ENCODE results near the gene PRKAR2B. TPM values are rescaled to one million over a fixed set of nuclear protein-coding genes. Genes with fewer than 3 reads are reported as not detected.
"Not testable (repeated sequence)": the region's sequence is repeated elsewhere in the genome, so short reads cannot be mapped to it uniquely, and the experiment has no call there.

PRKAR2B gene
- total RNA-seq, 2 experiments from 2014 or later, result 0.35 to 0.50 TPM

DNA sequence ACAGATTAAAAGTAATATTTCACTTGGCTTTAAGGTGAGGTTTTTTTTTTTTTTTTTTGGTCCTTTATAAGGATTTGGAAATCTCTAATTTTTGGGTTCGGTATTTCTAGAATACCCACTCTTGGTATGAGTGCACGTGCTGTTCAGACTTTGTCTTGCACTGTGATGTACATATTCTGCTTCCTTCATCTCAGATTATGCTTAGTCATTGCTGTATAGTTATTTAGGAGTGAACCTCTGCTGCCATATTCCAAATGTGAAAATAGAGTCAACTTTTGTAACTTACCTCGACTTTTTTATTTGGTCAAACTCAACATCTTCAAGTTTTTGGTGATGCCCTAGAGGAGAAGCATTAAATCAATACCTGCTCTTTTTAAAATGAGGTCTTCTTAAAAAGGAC lies 84.2 kb downstream of the PRKAR2B start:
- Mint-ChIP-seq H3K27ac (no peak overlapping the region), H3K27me3 (peaks cover 2% of the 10 kb centered on the region), H3K36me3 (ENCODE audit: low read depth) (no peaks in the 10 kb centered on the region), H3K4me3 (no peak overlapping the region), H3K4me1 (peaks cover 21% of the 10 kb centered on the region), H3K9me3 (no peaks in the 10 kb centered on the region)
- DNase-seq, result no peak
- ChIA-PET POLR2A (no interaction called here), CTCF (no interaction called here)

DNA sequence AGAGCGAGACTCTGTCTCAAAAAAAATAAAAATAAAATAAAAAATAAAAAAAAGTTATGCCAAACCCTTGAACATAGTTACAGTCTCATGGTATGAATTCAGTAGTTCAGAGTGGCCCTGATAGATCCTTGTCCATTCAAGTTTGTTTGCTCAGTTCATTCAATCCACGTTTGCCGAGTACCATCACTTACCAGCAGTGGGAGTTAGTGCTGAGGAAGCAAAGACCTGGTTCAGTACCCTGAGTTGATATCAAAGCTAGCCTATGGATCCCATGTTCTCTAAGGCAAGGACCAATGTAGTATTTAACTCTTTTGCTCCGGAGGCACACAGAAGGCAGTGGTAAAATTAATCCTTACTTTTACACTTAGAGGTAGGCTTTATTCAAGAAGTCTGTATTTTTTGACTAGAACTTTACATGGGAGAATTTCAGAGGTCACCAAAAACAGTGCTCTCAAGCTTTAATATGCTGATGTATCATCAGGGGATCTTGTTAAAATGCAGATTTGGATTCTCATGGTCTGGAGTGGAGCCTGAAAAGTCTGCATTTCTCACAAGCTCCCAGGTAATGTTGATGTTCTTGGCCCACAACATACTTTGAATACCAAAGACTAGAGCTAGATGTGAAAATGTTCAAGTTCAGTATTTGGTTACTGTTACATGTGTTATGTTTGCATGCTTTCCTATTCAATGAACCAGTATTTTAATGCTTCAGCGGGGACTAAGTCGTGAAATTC lies 86.1 kb downstream of the PRKAR2B start:
- CTCF ChIA-PET, result interaction anchor here (2.4 to 3.5 kb wide), 2 partner anchors 8 to 17 kb away, joined by 6 to 17 read pairs; no protein-coding TSS in a partner anchor
- DNase-seq, result no peak
- Mint-ChIP-seq H3K4me1 (peaks cover 13% of the 10 kb centered on the region), H3K9me3 (no peaks in the 10 kb centered on the region), H3K4me3 (no peak overlapping the region), H3K36me3 (ENCODE audit: low read depth) (no peaks in the 10 kb centered on the region), H3K27me3 (peaks cover 8% of the 10 kb centered on the region), H3K27ac (no peak overlapping the region)
- POLR2A ChIA-PET, result interaction anchor here (1.9 kb wide), 1 partner anchor 22 kb away, joined by 4 read pairs; no protein-coding TSS in a partner anchor

DNA sequence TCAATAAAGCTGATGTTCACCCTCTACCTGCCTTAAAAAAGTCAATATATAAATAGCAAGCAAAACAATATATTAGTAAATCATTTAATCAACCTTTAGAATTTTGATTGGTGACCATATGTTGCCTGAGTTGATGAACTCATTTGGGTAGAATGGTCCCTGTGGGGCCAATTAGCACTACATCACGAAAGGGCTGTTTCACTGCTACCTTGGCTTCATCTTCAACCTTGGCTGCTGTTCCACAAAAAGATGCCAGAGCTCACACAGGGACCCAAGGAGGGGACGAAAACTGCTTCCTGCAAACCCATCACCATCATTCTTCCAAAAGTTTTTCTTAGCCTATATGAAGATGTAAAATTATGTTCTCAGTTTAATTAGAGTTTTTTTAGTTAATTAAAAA lies 88.9 kb downstream of the PRKAR2B start:
- no peaks in the 10 kb centered on the region for H3K36me3 Mint-ChIP-seq (ENCODE audit: low read depth)

DNA sequence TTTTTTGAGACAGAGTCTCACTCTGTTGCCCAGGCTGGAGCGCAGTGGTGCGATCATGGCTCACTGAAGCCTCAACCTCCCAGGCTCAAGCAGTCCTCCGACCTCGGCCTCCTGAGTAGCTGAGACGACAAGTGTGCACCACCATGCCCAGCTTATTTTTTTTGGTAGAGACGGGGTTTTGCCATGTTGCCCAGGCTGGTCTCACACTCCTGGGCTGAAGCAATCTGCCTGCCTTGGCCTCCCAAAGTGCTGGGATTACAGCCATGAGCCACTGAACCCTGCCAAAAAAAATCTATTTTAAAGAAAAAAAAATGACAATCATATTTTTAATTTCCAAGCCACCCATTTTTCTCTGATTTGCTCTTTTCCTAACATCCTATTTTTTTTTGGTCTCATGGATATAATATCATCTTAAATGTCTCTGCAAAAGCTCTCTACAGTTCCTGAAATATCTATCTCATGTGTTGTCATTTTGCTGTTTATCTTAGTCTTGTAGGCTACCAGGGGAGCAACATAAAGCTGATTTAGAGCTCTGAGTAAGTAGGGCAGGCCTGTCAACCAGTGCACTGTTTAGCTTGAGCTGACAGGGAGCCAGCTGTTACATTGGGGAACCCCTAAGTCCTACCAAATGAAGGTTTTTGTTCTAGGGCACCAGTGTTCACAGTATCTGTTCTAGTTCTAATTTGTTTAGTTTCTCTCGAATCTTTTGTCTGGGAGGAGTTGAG lies 94.4 kb downstream of the PRKAR2B start:
- no peaks in the 10 kb centered on the region for H3K4me1 Mint-ChIP-seq
- POLR2A ChIA-PET, result interaction anchor here (1.0 kb wide), 1 partner anchor 10 kb away, joined by 3 read pairs; no protein-coding TSS in a partner anchor

More for the DNA sequence above, 88.9 kb downstream of the PRKAR2B start:
- H3K27ac Mint-ChIP-seq, result no peak overlapping the region
- H3K4me3 Mint-ChIP-seq, result no peak overlapping the region
- no peak for DNase-seq
- CTCF ChIA-PET, result interaction anchor here (1.3 to 3.5 kb wide), 3 partner anchors 11 to 17 kb away, joined by 4 to 17 read pairs (median 6); no protein-coding TSS in a partner anchor
- POLR2A ChIA-PET, result no interaction called here
- no peaks in the 10 kb centered on the region for H3K4me1 Mint-ChIP-seq
- no peaks in the 10 kb centered on the region for H3K9me3 Mint-ChIP-seq
- H3K27me3 Mint-ChIP-seq, result peaks cover 15% of the 10 kb centered on the region

DNA sequence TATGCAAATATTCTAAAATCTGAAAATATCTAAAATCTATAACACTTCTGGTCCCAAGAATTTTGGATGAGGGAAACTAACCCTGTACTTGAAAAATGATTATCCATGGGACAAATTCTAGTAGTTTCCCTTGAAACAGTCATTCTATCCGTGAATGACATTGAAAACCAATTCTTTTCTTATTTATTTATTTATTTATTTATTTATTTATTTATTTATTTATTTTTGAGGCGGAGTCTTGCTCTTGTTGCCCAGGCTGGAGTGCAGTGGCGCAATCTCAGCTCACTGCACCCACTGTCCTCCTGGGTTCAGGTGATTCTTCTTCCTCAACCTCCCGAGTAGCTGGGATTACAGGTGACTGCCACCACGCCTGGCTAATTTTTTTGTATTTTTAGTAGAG lies 99.4 kb downstream of the PRKAR2B start:
- H3K36me3 Mint-ChIP-seq (ENCODE audit: low read depth); DNase-seq; POLR2A ChIA-PET; H3K4me3 Mint-ChIP-seq; H3K4me1 Mint-ChIP-seq; H3K27ac Mint-ChIP-seq; H3K9me3 Mint-ChIP-seq; H3K27me3 Mint-ChIP-seq: not testable (repeated sequence)
- CTCF ChIA-PET, result interaction anchor here (0.7 kb wide), 1 partner anchor 9 kb away, joined by 3 read pairs; no protein-coding TSS in a partner anchor

More for the DNA sequence above, 94.4 kb downstream of the PRKAR2B start:
- Mint-ChIP-seq H3K4me3 (no peak overlapping the region), H3K27me3 (peaks cover 18% of the 10 kb centered on the region), H3K27ac (no peak overlapping the region), H3K36me3 (ENCODE audit: low read depth) (no peaks in the 10 kb centered on the region), H3K9me3 (no peaks in the 10 kb centered on the region)
- DNase-seq, result no peak
- CTCF ChIA-PET, result interaction anchor here (0.9 to 1.4 kb wide), 2 partner anchors 10 to 11 kb away, joined by 3 to 4 read pairs; no protein-coding TSS in a partner anchor

DNA sequence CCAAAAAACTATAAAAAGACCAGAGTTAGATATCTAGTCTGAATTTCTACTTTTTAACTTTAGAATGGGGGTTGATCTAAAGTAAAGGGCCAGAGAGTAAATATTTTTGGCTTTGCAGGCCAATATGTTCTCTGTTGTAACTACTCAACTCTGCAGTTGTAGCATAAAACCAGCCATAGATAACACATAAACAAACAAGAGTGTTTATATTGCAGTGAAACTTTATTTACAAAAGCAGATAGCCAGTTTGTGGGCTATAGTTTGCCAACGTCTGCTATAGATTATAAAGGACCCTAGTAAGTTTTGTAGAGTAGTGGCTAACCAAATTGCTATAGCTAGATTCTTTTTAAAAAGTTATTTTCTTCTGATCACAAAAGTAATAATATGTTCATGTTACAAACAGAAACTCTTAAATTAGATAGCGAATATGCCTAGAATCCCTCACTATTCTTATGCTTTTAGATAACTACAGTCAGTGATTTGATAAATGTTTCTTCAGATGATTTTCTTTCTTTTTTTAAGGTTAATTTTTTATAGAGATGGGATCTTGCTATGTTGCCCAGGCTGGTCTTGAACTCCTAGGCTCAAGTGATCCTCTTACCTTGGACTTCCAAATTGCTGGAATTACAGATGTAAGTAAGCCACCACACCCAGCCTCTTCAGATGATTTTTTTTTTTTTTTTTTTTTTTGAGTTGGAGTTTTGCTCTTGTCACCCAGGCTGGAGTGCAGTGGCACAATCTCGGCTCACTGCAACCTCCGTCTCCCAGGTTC lies 100.7 kb downstream of the PRKAR2B start:
- Mint-ChIP-seq H3K36me3 (ENCODE audit: low read depth) (no peaks in the 10 kb centered on the region), H3K27me3 (no peaks in the 10 kb centered on the region), H3K9me3 (no peaks in the 10 kb centered on the region), H3K4me3 (no peak overlapping the region), H3K4me1 (peaks cover 2% of the 10 kb centered on the region), H3K27ac (no peak overlapping the region)
- CTCF ChIA-PET, result interaction anchor here (0.7 kb wide), 1 partner anchor 26 kb away, joined by 3 read pairs; no protein-coding TSS in a partner anchor
- POLR2A ChIA-PET, result no interaction called here
- no peak for DNase-seq

DNA sequence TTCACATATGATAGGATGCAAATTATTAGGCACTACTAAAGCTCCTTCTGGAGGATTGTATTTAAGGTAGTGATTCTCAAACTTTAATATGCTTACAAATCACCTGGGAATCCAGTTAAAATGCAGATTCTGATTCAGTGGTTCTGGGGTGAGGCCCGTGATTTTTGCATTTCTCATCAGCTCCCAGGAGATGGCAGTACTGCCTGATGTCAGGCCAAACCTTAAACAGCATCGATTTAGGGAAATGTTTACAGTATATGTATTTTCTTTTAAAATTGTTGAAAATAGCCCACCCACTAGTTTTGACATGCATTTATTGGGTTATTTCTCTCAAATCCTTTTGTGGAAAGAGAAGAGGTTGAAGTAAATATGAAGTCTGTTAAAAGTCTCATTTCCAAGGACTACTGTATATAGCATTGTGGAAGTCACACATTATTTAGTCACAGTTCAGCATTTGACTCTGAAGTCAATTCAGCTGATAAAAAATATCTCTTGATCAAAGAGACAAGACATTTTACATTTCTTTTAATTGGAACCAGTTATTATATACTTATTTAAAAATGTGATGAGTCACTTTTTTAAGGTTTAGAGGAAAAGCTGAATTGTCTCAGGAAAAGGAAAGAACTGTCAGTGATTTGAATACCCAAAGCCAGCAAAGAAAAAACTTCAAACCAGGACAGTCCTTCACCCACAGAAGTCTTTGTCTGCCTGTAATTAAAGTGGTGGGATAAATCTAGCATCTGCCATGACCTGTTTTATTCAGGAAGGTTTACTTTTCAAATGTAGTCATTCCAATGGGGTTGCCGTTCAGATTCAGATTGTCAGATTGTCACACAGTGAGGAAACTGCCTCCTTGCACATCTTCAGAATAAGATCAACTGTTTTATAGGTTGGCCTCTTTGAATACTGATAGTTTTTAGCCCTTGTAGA lies 103.2 kb downstream of the PRKAR2B start:
- peak; percentile 37 for DNase-seq
- H3K9me3 Mint-ChIP-seq, result no peaks in the 10 kb centered on the region
- H3K27me3 Mint-ChIP-seq, result no peaks in the 10 kb centered on the region
- H3K4me3 Mint-ChIP-seq, result no peak overlapping the region
- ChIA-PET CTCF (interaction anchor here (0.6 to 6.3 kb wide), 18 partner anchors 9 to 596 kb away, joined by 3 to 45 read pairs (median 4); partner anchors contain the start of gene HBP1), POLR2A (interaction anchor here (0.6 to 2.7 kb wide), 3 partner anchors 9 to 411 kb away, joined by 3 to 9 read pairs (median 3); partner anchors contain the start of gene HBP1)
- peaks cover 2% of the 10 kb centered on the region for H3K4me1 Mint-ChIP-seq
- no peaks in the 10 kb centered on the region for H3K36me3 Mint-ChIP-seq (ENCODE audit: low read depth)
- no peak overlapping the region for H3K27ac Mint-ChIP-seq

DNA sequence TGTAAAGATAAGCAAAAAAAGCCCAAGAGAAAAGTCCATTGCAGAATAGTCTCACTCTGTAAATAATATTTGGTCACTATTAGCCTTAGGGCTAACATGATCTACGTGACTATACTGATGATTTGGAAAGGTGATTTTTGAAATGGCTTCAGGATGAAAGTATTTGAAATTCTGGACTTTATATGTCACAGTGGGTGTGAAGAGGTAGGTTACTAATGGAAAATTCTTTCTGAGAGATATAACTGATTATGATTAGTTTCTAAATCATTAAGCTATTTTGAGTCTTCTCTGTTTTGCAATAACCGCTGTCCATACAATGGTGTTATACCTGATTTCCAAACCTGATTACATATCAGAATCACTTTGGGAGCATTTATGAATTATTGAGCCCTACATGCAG lies 104.2 kb downstream of the PRKAR2B start:
- no peaks in the 10 kb centered on the region for H3K9me3 Mint-ChIP-seq
- no peak overlapping the region for H3K4me3 Mint-ChIP-seq
- H3K4me1 Mint-ChIP-seq, result peaks cover 2% of the 10 kb centered on the region
- no peak for DNase-seq
- H3K27me3 Mint-ChIP-seq, result no peaks in the 10 kb centered on the region
- ChIA-PET POLR2A (interaction anchor here (1.6 to 2.7 kb wide), 2 partner anchors 10 to 19 kb away, joined by 3 to 9 read pairs; partner anchors contain the start of gene HBP1), CTCF (interaction anchor here (0.9 to 6.3 kb wide), 10 partner anchors 10 to 726 kb away, joined by 3 to 45 read pairs (median 10); partner anchors contain the start of gene HBP1)
- no peaks in the 10 kb centered on the region for H3K36me3 Mint-ChIP-seq (ENCODE audit: low read depth)
- H3K27ac Mint-ChIP-seq, result no peak overlapping the region

DNA sequence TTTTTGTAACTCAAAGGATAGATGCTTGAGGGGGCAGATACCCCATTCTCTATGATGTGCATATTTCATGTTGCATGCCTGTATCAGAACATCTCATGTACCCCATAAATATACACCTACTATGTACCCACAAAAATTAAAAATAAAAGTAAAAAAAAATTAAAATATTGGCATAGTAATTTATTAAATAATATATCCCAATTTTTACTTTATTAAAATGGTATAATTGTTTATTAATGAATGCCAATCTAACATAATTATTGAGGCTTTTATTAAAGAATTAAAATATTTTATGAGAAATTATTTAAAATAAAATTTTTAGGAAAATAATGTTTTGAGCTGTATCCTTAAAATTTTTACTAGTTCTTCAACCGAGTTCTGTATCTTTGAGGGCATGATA lies 105.4 kb downstream of the PRKAR2B start:
- DNase-seq, result no peak
- H3K27me3 Mint-ChIP-seq, result no peaks in the 10 kb centered on the region
- no peaks in the 10 kb centered on the region for H3K36me3 Mint-ChIP-seq (ENCODE audit: low read depth)
- peaks cover 2% of the 10 kb centered on the region for H3K4me1 Mint-ChIP-seq
- H3K9me3 Mint-ChIP-seq, result no peaks in the 10 kb centered on the region
- ChIA-PET POLR2A (no interaction called here), CTCF (interaction anchor here (0.6 to 6.3 kb wide), 15 partner anchors 11 to 725 kb away, joined by 3 to 45 read pairs (median 4); partner anchors contain the start of genes CCDC71L and HBP1)
- H3K27ac Mint-ChIP-seq, result no peak overlapping the region
- H3K4me3 Mint-ChIP-seq, result no peak overlapping the region

DNA sequence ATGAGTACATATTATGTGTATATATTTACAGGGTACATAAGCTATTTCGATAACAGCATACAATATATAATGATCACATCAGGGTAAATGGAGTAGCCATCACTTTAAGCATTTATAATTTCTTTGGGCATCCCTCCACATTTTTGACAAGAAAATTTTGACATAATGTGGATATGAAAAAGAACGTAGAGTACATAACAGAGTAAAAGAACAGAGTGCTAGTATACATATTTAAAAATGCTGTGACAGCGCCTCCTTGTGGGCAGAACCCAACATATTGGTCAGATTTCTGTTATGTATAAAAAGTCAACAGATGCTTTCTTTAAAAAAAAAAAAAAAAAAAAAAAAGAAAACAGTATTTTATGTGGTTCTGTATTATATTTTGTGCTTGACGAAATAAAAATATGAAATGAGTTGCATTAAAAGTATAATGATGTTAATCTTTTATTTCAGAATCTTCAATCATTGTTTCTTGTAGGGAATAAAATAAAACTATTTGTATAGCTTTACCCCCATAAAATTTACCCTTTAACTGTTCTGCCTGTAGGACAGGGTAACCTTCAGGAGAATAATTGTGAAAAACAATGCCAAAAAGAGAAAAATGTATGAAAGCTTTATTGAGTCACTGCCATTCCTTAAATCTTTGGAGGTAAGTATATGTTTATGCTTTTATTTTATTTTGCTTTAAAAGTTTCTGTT lies 106.0 kb downstream of the PRKAR2B start:
- no peaks in the 10 kb centered on the region for H3K27me3 Mint-ChIP-seq
- H3K9me3 Mint-ChIP-seq, result no peaks in the 10 kb centered on the region
- no peaks in the 10 kb centered on the region for H3K36me3 Mint-ChIP-seq (ENCODE audit: low read depth)
- POLR2A ChIA-PET, result no interaction called here
- H3K4me3 Mint-ChIP-seq, result no peak overlapping the region
- peak; percentile 80 for DNase-seq
- CTCF ChIA-PET, result interaction anchor here (0.7 to 6.3 kb wide), 14 partner anchors 11 to 608 kb away, joined by 3 to 45 read pairs (median 4); partner anchors contain the start of genes CCDC71L and HBP1
- no peak overlapping the region for H3K27ac Mint-ChIP-seq
- peaks cover 2% of the 10 kb centered on the region for H3K4me1 Mint-ChIP-seq

DNA sequence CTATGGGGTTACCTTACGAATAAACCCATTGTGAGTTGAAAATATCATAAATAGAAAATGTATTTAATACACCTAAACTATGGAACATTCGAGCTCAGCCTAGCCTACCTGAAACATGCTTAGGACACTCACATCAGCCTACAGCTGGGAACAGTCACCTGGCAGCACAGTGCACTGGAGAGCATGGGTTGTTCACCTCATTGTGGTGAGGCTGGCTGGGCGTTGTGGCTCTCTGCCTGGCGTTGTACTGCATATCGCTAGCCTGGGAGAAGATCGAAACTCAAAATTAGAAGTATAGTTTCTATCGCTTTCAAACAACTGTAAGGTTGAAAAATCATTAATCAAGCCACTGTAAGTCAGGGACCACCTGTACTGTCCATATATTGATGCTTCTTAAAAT lies 107.0 kb downstream of the PRKAR2B start:
- CTCF ChIA-PET, result interaction anchor here (1.8 to 6.3 kb wide), 3 partner anchors 17 to 358 kb away, joined by 10 to 45 read pairs (median 17); partner anchors contain the start of gene HBP1
- no peak overlapping the region for H3K4me3 Mint-ChIP-seq
- H3K9me3 Mint-ChIP-seq, result no peaks in the 10 kb centered on the region
- H3K27me3 Mint-ChIP-seq, result peaks cover 3% of the 10 kb centered on the region
- H3K4me1 Mint-ChIP-seq, result peaks cover 2% of the 10 kb centered on the region
- no peaks in the 10 kb centered on the region for H3K36me3 Mint-ChIP-seq (ENCODE audit: low read depth)
- POLR2A ChIA-PET, result interaction anchor here (1.6 to 1.9 kb wide), 2 partner anchors 17 to 20 kb away, joined by 4 to 17 read pairs; partner anchors contain the start of gene HBP1
- DNase-seq, result no peak
- no peak overlapping the region for H3K27ac Mint-ChIP-seq
